NCI-H226 (cell line): ENCODE measurements around the gene GGT5.

Experiments used
- DNase-seq: peaks from one replicate; pipeline ENCODE4 v3.0.0-alpha.2; 2015

Gene GGT5

DNA sequence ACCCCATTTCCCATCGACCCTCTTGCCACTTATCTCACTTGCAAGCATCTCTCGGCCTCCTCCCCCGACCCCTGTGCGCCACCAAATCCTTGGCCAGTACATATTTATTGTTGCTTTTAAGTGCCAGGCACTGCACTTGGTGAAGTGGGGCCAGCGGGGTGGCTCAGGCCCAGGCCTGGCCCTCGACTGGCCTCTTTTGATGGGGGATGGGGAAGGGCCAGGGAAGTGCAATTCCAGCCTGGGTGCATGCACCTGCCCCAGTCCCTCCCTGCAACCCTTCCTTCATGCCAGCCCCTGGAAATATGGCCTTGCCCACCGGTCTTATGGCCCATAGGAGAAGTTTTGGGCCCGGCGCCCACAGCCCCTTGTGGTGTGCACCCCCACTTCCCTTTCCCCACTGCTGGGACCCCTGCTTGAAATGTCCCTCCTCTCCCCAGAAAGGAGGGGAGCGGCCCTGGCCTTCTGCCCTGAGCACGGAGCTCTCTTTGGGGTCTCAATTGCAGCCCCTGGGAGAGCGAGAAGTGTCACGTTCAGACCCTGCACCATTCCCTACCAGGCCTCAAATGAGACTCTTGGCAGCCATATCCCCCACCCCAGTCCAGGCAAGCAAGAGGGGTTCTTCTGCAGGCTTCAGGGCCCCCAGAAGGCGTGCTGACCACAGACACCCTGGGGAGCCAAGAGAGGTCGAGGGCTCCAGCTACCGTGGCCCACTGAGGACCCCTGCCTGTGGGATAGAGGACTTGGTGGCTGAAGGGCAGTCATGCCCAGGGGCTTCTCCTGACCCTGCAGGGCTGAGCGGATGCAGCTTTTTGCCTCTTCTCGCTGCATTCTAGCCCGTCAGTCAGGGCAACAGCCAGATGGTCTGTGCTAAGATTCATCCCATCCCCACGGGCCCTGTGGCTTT, 62.6 kb downstream of the GGT5 start:
- DNase-seq: no peak

DNA sequence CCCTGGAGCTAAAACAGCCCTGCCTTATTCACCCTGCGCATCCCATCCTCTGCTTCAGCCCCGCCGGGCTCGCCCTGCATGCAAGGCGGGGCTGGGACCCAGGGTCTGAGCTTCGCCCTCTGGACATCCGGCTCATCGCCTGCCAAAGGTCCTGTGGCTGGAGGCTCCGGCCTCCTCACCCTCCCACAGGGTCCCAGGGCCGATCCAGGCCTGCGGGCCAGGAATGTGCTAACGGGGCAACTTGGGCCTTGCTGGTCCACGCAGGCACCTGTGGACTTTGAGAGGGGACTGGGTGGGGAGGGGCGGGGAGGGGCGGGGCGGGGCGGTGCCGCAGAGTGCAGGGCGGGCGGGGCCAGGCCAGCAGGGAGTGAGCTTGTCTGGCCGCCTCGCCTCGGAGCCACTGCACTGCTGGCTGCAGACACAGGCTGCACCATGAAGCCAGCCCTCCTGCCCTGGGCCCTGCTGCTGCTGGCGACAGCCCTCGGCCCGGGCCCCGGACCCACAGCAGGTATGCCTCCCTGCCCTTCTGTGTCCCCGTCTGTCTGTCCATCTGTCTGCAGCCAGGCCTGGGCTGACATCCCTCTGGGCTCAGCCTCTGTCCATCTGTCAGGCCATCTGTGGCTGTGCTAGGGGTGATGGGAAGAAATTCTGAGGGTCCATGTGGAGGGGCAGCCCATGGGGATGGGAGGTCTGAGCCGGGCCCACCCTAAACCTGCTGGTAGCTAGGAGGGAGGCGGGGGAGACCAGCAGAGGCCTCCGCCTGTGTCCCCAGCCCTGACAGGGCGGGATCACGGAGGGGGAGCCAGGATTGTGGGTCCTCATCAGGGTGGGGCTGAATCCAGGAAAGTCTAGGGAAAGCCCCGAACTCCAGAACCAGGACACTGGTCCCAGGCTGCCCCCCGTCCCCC, 63.5 kb downstream of the GGT5 start, which contains the start of gene SUSD2:
SUSD2 (plus strand) TSS at position 400 of the 908 bp plus-strand sequence; CDS start at position 433, 33 bp downstream.
- DNase-seq: no peak

DNA sequence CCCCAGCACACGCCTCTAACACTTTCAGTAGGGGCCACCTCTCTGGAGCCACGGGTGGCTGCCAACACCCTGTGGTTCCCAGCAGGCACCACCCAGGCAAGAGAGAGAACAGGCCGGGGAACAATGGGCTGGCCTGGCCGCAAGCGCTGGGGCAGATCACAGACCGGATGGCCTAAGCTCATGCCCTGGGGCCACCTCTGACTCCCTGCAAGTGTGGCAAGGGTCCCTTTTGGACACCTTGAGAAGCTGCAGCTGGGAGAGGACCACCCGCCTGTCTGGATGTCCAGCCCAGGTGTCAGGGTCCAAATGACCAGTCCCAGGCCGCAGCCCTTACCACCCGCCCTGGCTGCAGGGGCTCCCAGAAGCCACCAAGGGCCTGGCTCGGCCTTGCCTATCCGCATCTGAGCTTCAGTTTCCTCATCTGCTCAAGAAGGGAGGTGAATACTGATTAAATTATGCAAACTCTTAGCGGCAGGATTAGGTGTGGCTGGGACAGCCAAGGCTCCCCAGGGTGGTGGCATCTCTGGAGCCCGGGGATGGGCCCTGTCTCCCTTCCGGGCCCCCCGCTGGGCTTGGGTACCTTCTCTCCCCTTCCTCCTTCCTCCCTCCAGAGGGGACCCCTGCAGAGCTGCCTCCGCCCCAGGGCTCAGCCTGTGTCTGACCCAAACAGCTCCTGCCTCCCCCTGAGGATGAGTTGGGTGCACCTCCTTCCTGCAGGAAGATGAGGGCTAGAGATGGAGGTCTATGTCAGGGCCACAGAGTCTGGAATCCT, 64.4 kb downstream of the GGT5 start:
- DNase-seq: no peak

DNA sequence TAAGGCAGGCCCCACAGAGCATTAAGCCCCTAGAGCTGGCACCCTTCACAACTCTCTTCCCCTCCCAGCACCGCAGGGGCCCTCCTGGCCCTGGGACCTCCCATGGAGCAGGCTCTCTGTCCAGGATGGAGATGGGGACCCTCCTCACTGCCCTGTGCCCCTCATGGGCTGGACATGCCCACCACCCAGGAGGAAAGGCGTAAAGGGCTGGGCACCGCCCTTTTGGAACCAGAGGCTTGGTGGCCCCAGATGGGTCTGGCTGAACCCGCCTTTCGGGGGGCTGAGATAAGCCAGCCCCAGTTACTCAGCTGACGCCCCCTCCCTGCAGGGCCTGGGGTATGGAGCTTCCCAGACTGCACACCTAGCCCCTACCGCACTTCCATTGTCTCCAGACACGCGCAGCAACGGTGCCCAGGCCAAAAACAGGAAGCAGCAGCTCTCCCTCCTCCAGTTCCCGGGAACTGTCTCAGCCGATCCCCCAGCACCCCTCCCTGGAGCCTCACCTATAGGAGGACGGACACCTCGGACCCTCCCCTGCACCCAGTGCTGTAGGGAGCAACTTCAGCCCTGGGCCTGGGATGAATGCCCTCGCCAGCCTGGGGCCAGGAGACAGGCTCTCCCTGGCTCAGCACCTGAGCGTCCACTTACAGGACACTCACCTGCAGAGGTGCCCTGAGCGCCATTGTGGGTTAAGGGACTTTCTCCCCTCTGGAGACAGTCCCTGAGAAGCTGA, 65.2 kb downstream of the GGT5 start:
- no peak for DNase-seq

DNA sequence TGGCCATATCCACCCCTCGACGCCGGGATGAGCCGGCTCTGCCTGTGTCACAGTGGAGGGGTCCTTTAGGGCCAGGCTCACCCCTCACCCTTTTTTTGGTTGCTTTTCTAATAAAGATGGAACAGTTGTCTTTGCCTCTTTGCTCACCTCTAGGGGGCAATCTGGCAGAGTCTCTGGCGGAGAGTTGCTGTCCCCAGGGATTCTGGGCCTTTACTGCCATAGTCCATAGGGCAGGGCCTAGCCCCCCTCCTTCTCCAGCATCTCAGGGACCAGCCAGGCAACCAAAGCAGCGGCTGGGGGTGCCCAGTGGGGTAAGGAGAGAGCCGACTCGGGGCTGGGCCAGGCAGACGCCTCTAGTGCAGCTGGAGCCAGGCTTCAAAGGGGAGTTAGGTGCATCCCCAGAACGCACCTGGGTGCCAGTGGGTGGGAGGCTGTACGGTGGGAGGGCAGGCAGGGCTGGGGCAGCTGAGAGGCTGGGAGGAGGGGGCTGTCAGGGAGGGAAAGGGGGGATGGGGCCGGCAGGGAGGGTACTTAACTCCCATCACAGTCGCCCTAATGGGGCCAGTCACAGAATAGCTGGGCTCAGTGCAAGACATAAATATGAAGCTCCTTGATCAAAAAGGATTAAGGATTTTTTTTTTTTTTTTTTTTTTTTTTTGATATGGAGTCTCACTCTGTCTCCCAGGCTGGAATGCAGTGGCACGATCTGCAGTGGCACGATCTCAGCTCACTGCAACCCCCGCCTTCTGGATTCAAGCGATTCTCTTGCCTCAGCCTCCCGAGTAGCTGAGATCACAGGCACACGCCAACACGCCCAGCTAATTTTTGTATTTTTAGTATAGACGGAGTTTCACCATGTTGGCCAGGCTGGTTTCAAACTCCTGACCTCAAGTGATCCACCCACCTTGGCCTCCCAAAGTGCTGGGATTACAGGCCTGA, 66.1 kb downstream of the GGT5 start:
- no peak for DNase-seq

DNA sequence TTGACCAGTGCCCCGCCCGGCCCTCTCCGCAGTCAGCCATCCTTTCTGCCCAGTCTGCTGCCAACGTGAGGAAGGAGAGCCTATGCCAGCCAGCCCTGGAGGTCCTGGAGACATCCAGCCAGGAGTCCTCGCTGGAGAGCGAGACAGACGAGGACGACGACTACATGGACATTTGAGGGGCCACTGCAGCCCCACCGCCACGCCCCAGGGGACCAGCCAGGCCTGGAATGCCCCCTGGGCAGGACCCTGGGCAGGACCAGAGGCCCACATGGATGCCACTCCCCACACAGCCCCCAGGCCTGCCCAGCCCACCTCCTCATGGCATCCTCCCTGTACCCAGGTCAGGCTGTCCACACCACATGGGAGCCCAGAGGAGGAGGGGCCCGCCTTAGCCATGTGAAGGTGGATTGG, 66.9 kb downstream of the GGT5 start:
- no peak for DNase-seq

DNA sequence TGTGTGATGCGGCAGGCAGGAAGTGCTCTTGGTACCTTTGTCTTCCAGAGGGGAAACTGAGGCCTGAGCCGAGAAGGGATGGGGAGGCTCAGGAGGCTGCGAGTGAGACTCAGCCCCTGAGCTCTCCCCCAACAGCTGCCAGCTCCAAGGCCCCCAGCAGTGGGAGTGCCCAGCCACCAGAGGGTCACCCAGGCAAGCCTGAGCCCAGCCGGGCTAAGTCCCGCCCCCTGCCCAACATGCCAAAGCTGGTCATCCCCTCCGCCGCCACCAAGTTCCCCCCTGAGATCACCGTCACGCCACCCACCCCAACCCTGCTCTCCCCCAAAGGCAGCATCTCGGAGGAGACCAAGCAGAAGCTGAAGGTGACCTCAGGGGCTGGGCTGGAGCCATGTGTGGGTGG, 67.4 kb downstream of the GGT5 start:
- no peak for DNase-seq

DNA sequence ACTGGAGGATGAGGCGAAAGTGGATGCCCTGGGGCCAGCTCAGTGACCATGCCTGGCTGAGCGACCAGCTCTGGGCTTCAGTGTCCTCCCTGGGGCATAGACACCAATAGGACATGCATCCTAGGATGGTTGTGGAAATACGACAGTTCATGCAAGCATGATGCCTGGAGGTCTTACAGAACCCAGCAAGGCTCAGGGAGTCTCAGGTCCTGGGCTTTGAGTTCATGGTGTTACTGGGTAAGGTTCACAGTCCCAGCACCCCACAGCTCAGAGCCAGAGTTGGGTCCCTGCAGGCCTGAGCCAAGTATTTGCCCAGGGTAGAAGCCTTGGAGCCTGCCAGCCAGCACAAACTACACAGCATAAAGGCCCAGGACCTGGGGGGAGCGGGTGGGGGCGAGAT, 67.8 kb downstream of the GGT5 start:
- DNase-seq: no peak

DNA sequence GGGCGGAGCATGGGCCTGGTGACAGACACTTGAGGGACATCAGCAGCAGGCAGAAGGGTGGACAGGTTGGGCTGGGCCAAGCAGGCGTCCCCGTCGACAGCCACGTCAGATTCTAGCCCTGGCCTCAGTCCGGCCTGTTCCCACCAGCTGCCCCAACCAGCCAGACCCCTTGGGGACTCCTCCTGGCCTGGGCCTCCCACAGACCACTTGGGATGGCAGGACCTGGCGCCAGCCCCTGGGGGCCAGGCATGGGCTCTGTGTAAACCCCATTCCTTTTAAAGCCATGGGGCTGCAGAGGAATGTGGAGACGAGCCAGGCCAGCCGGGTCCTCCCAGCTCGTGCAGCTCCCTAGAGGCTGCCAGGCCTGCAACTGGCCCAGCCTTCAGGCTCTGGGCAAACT, 68.3 kb downstream of the GGT5 start:
- no peak for DNase-seq

DNA sequence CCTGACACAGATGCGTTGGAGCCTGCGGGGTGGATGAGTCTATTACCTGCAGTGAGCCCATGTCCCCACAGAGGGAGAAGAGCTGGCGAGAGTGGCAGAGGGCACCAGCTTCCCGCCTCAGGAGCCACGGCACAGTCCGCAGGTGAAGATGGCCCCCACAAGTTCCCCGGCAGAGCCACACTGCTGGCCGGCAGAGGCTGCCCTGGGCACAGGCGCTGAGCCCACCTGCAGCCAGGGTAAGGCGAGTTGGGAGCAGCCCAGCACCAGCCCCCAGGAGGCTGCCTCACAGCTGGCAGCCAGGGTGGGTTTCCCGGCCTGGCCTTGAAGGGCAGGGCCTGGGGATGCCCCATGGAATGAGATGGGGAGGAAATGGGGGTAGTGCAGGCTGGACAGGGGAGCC, 68.8 kb downstream of the GGT5 start:
- no peak for DNase-seq

DNA sequence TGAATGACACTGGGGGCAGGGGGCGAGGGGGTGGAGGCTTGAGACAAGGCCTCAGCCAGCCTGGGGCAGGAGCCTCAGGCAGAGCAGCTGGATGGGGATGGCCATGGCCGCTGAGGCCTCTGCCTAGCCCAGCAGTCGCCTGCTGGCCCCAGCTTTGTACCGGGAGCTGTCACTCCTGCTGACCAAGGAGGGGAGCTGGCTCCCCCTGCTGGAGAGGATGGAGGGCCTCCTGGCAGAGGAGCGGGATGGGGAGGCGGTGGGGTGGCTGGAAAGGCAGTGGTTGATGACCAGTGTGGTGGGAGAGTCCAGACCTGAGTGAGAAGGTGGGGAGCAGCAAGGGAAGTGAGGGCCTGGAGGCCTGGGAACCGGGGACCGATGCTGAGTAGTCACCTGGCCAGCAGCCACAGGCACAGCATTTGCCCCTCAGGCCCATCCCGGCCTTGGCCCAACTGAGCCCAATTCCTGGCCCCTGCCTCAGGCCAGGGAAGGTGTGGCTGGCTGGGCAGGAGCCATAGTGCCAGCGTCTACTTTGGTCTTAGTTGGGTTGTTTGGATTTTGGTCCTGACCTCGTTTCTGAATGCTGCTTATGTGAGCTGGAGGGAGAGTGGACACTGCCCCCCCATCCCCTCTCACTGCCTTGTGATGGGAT, 69.6 kb downstream of the GGT5 start:
- no peak for DNase-seq

DNA sequence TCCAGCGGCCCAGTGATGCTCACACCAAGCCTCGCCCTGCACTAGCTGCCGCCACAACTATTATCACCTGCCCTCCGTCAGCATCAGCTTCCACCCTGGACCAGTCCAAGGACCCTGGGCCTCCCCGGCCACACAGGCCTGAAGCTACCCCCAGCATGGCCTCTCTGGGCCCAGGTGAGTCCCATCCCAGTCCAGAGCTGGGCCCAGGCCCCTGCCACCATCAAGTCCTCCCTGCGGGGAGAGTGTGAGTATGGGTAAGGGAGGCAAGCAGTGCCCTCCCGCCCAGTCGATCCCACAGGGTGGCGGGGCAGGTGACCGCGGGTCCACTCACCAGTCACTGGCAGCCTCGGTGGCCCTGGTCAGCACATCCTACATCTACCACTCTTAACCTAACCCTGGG, 73.1 kb downstream of the GGT5 start:
- DNase-seq: no peak

DNA sequence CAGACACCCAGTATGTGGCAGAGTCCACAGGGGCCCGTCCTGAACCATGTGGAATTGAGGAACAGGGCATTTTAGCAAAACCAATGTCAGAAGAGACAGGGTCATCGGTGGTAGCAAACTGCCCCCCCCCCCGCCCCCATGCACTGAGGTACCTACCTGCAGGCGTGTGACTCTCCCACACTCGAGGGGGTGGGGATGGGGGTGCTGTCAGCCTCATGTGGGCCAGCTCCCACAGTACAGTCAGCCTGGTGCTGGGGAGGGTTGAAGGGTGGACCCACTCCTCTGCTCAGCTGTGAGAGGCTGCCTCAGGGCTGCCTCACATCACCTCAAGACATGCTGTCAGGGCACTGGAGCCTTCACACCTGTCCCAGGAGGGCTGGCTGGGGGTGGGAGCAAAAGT, 74.2 kb downstream of the GGT5 start:
- no peak for DNase-seq

DNA sequence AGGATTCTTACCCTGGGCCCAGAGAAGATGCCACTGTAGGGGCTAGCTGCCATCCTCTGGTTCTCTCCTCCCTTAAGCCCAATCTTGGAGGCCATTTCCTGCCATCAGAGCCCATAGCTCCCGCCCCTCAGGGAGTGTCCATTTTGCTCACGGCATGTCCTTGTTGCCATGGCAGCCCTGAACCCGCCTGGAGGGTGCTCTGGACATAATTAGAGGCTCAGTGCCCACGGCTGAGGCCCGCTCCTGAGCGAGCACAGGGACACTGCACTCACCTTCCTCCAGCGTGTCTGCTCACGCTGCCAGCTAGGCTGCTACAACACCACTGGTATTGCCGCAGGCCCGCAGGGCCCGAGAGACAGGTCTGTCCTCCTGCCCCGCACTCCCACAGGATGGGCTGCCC, 74.7 kb downstream of the GGT5 start:
- DNase-seq: no peak
